A673 (cell line): Measurements from ENCODE around the gene MSH5.

Experiments
- EZH2 ChIP-seq: fragments of 200-600 bp; sonication (generic); IDR thresholded peaks from 2 replicates; pipeline ENCODE4 v1.6.1; 2017; ENCODE audit warnings: borderline replicate concordance, low read depth, mild to moderate bottlenecking, mixed read lengths, antibody characterized with exemption, low read length; ENCODE audit not compliant: poor library complexity, severe bottlenecking
- TF ChIP-seq, protein P1 (sequence below): fragments of 300-800, 200-600 bp; sonication (generic); conservative IDR thresholded peaks from 2 replicates; pipeline ENCODE4 v1.5.1; 2017; ENCODE audit warnings: low read depth, mild to moderate bottlenecking, antibody characterized with exemption, low read length, moderate library complexity, mixed read lengths

GRCh38 chr6:31794294-31794865 is 54.6 kb downstream of the MSH5 start:
- TF ChIP-seq, protein P1, sequence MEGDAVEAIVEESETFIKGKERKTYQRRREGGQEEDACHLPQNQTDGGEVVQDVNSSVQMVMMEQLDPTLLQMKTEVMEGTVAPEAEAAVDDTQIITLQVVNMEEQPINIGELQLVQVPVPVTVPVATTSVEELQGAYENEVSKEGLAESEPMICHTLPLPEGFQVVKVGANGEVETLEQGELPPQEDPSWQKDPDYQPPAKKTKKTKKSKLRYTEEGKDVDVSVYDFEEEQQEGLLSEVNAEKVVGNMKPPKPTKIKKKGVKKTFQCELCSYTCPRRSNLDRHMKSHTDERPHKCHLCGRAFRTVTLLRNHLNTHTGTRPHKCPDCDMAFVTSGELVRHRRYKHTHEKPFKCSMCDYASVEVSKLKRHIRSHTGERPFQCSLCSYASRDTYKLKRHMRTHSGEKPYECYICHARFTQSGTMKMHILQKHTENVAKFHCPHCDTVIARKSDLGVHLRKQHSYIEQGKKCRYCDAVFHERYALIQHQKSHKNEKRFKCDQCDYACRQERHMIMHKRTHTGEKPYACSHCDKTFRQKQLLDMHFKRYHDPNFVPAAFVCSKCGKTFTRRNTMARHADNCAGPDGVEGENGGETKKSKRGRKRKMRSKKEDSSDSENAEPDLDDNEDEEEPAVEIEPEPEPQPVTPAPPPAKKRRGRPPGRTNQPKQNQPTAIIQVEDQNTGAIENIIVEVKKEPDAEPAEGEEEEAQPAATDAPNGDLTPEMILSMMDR = no peak
- no peak for TF ChIP-seq EZH2
